ENCODE measurements around the gene DCC.

- no peak for TF ChIP-seq ZNF232 (CRISPR knock-in tag; IDR thresholded peaks at IDR 0.05)
- TF ChIP-seq CTCF (IDR thresholded peaks at IDR 0.05): no peak
- no peak for TF ChIP-seq E2F1 (CRISPR knock-in tag; IDR thresholded peaks at IDR 0.05)
- TF ChIP-seq MYBL2 (CRISPR knock-in tag; IDR thresholded peaks at IDR 0.05): no peak
- no peak for TF ChIP-seq ZNF512 (CRISPR knock-in tag; IDR thresholded peaks at IDR 0.05; ENCODE audit: borderline replicate concordance)
Observed at GRCh38 chr18:52577795-52578194, 237.8 kb downstream of the DCC start.
